Heart left ventricle (tissue), 16 donors: ENCODE measurements around the gene SYTL4. TPM values are rescaled to one million over a fixed set of nuclear protein-coding genes. Genes with fewer than 3 reads are reported as not detected.

Experiments used
- ATAC-seq, 4 donors: fragments of 200-7000 bp; cut with Tn5 transposase; one replicate each; pipeline ENCODE4 v1.9.1; 2020 to 2022; ENCODE audit warnings: moderate library complexity in 4 of 4, mild to moderate bottlenecking in 3 of 4, moderate number of reproducible peaks in 1 of 4
- DNase-seq, 5 donors: peaks; one replicate each; pipeline ENCODE4 v3.0.0-alpha.2; 2020
- H3K27ac ChIP-seq, 12 donors: fragments of 200-600 bp; sonication (generic) in 4 of 12; one replicate each; pipeline versions ENCODE4 v1.5.0 to v1.8.0; 2016 to 2022; ENCODE audit warnings: mild to moderate bottlenecking in 2 of 12
- H3K27me3 ChIP-seq, 9 donors: fragments of 200-600 bp; sonication (generic) in 2 of 9; one replicate each; pipeline versions ENCODE4 v1.5.1 to v1.8.0; 2016 to 2022; ENCODE audit warnings: mild to moderate bottlenecking in 3 of 9
- H3K36me3 ChIP-seq, 9 donors: fragments of 200-600 bp; sonication (generic) in 2 of 9; one replicate each; pipeline versions ENCODE4 v1.5.0 to v1.8.0; 2018 to 2022; ENCODE audit warnings: mild to moderate bottlenecking in 2 of 9
- H3K4me1 ChIP-seq, 12 donors: fragments of 200-600 bp; sonication (generic) in 4 of 12; one replicate each; pipeline versions ENCODE4 v1.5.0 to v1.8.0; 2016 to 2022; ENCODE audit warnings: mild to moderate bottlenecking in 3 of 12
- H3K4me3 ChIP-seq, 12 donors: fragments of 200-600 bp; sonication (generic) in 4 of 12; one replicate each; pipeline versions ENCODE4 v1.5.0 to v1.8.0; 2017 to 2022; ENCODE audit warnings: mild to moderate bottlenecking in 9 of 12, moderate library complexity in 4 of 12
- H3K9me3 ChIP-seq, 12 donors: fragments of 200-600 bp; sonication (generic) in 4 of 12; one replicate each; pipeline versions ENCODE4 v1.5.0 to v1.8.0; 2016 to 2022; ENCODE audit warnings: mild to moderate bottlenecking in 1 of 12
- CTCF ChIP-seq, 12 donors: fragments of 200-600 bp; sonication (generic) in 4 of 12; IDR thresholded peaks; one replicate each; pipeline versions ENCODE4 v1.5.0 to v1.8.0; 2018 to 2022; ENCODE audit warnings: antibody characterized with exemption in 12 of 12, mild to moderate bottlenecking in 5 of 12
- POLR2A ChIP-seq, 2 donors: fragments of 450-650 bp; IDR thresholded peaks; one replicate each; pipeline ENCODE4 v1.6.1; 2017; ENCODE audit warnings: antibody characterized with exemption in 2 of 2, mild to moderate bottlenecking in 2 of 2, moderate library complexity in 2 of 2
- WGBS, 4 donors: extraction: QIAGEN DNeasy Blood & Tissue Kit in 2 of 4; methylation state at CpG; one replicate each; pipeline versions ENCODE4 v1.1.5 to v1.1.7; 2013 to 2018; 5-methylcytosine and 5-hydroxymethylcytosine counted together
- intact Hi-C, 10 donors: fragments of 100-400 bp; cut with DNase I; formaldehyde crosslinking; loops; one replicate each; pipeline versions ENCODE4 v1.11.1 to v1.14.2; 2022
- polyA plus RNA-seq, 2 donors: library from polyadenylated mRNA; stranded (reverse); fragments of 200-250 nt; gene quantifications; one replicate each; pipeline ENCODE4 v1.2.3, GENCODE V29; 2013
- total RNA-seq, 9 donors: library from RNA; depleted of rRNA in 2 of 9; stranded (reverse); fragments of >200 nt in 2 of 9; fragmentation: NEBNext Ultra II Directional in 3 of 9; extraction: Animal tissue kit (Norgen Biotek cat#: 25700) in 3 of 9; gene quantifications; one replicate each; pipeline versions ENCODE4 v1.1.0 to v1.2.4, GENCODE V29; 2016 to 2023
- donor health status: ischemic (EF 13 %, LVEDD 7.1; RV severe dilation, severe dysfunction).
- donor health status: healthy with polysubstance abuse.
- donor health status: DM: no; HTN: yes; CAD: no.
- donor health status: DM: no; HTN: no; CAD: no.
- donor health status: ischemic (EF 25% LVEDD 6.9; RV normal size, moderate dysfunction).
- donor health status: ischemic (EF 25% LVEDD 5.7; RV mildly dilated, moderate dysfunction).
- donor health status: healthy.
- donor health status: DM: yes; HTN: yes; CAD: no.
- donor health status: ischemic (EF 35%, LVEDD 5.7; RV mildly dilated, moderate dysfunction).
- donor health status: nonischemic (EF 11% LVEDD 7.7; RV severe dilation, severe dysfunction).
- donor health status: DM: yes; HTN: yes; CAD: no.
- donor health status: PGD.
- donor health status: ischemic (EF 29% LVEDD 5.4; RV normal size, mild dysfunction).
- donor health status: nonischemic (EF 23%, LVEDD 6.1; RV moderate dilation, normal function).

The SYTL4 gene
- total and polyA plus RNA-seq, 11 donors = 1.2 to 5.4 (median 2.0) TPM

- H3K27ac ChIP-seq = peak overlapping the region in 10 of 12 donors; percentile 47 to 91 (median 78)
- WGBS, 4 donors = 79 to 91% (median 90%) methylated on average over 1 of the region's 1 CpG
- DNase-seq (no peak), ATAC-seq (no peak)
- peaks cover 0 to 24% (median 0%) of the 10 kb centered on the region in 12 donors for H3K4me1 ChIP-seq
- H3K27me3 ChIP-seq = peaks cover 0 to 14% (median 0%) of the 10 kb centered on the region in 9 donors
- H3K36me3 ChIP-seq = no peaks in the 10 kb centered on the region
- no peaks in the 10 kb centered on the region for H3K9me3 ChIP-seq
- TF ChIP-seq POLR2A (IDR thresholded peaks at IDR 0.05) = no peak
- TF ChIP-seq CTCF (IDR thresholded peaks at IDR 0.05) = no peak
- H3K4me3 ChIP-seq = no peak overlapping the region
- intact Hi-C loops = no loop called here
These were observed 81.1 kb downstream of the SYTL4 start for GRCh38 chrX:100650841-100651240.

GRCh38 chrX:100649550-100650356 is 82.2 kb downstream of the SYTL4 start:
- WGBS, 4 donors = 28 to 52% (median 41%) methylated on average over 12 of the region's 12 CpGs
- intact Hi-C loops = no loop called here
- no peaks in the 10 kb centered on the region for H3K36me3 ChIP-seq
- TF ChIP-seq CTCF (IDR thresholded peaks at IDR 0.05) (no peak), POLR2A (IDR thresholded peaks at IDR 0.05) (no peak)
- DNase-seq (peak; percentile 47 to 82 (median 62)), ATAC-seq (peak; percentile 81 to 92 (median 86))
- peak overlapping the region in 1 of 12 donors; percentile 19 for H3K4me3 ChIP-seq
- peaks cover 0 to 24% (median 0%) of the 10 kb centered on the region in 12 donors for H3K4me1 ChIP-seq
- H3K27me3 ChIP-seq = peaks cover 0 to 14% (median 0%) of the 10 kb centered on the region in 9 donors
- H3K27ac ChIP-seq = peak overlapping the region; percentile 47 to 91 (median 78)
- H3K9me3 ChIP-seq = no peaks in the 10 kb centered on the region

DNA sequence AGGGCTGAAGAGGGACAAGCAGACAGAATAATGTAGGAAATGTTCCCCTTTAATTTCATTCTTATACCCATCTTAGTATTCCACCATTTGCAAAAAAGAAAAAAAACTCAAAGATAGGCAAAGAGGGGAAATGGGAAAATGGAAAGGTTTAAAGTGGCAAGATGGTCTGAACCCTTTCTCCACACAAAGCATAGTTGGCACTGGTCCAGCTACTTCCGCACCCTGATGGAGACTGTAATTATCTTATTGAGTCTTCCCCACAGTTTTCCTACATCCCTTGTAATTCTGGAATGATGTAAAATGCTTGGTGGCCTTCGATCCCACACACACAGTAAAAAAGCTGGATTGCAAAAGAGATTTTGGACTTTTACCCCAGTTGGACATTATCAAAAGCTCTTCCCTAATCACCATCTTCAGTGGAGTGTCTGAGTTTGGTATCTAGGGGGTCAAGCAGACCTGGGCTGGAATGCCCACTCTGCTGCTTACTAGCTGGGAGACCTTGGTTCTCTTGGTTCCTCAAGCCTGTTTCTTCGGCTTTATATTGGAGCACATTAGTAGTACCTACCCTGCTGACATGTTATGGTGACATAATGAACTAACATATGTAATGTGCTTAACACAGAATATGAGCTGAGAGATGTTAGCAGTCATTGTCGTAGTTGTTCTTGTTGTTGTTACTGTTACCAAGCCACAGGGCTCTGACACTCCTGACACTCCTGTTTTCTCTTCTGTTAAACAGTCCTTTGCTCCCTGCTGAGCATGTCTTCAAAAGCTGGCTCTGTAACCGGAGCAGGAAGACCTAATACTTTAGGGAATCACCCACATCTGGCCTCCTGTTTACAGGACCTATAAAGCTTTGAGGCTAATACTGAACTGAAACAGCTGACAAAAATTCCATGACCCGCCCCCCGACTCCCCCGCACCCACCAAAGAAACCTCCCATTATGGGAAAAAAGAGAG is 83.2 kb downstream of the SYTL4 start:
- ATAC-seq (peak; percentile 45 to 74 (median 56)), DNase-seq (peak in 4 of 5 donors; percentile 18 to 33 (median 30))
- 60 to 76% (median 70%) methylated on average over 8 of the region's 8 CpGs for WGBS, 4 donors

More for the DNA sequence above, 83.2 kb downstream of the SYTL4 start:
- Histone ChIP-seq H3K27me3 (peaks cover 0 to 14% (median 0%) of the 10 kb centered on the region in 9 donors), H3K4me3 (no peak overlapping the region), H3K9me3 (no peaks in the 10 kb centered on the region), H3K36me3 (no peaks in the 10 kb centered on the region), H3K27ac (peak overlapping the region; percentile 47 to 91 (median 78)), H3K4me1 (peaks cover 0 to 24% (median 0%) of the 10 kb centered on the region in 12 donors)
- no peak for TF ChIP-seq CTCF (IDR thresholded peaks at IDR 0.05)
- intact Hi-C loops = no loop called here
